Keratinocyte (primary cell): Measurements from ENCODE around the gene ADGRF5. TPM values are rescaled to one million over a fixed set of nuclear protein-coding genes. Genes with fewer than 3 reads are reported as not detected.
"Not testable (repeated sequence)": the region's sequence is repeated elsewhere in the genome, so short reads cannot be mapped to it uniquely, and the experiment has no call there.

Source experiments
- DNase-seq: peaks from one replicate; pipeline ENCODE4 v3.0.0-alpha.2; 2011; ENCODE audit warnings: low read depth, missing footprints, low spot score
- FAIRE-seq: peaks from 2 replicates; lab custom pipeline; 2011; peaks lifted over from hg19 to GRCh38; lab: Jason Lieb, UNC
- H2AFZ ChIP-seq: 2 replicates; pipeline ENCODE4 v1.6.0; 2012; ENCODE audit warnings: low read length, control low read depth, inconsistent platforms; ENCODE audit not compliant: control insufficient read depth
- H3K27ac ChIP-seq: 2 replicates; pipeline ENCODE4 v1.5.1; 2011; ENCODE audit warnings: low read length; ENCODE audit not compliant: control insufficient read depth, insufficient read depth
- H3K27me3 ChIP-seq: 3 replicates; pipeline ENCODE4 v1.6.0; 2011; ENCODE audit warnings: low read length; ENCODE audit not compliant: control insufficient read depth, insufficient read depth; ENCODE audit errors: extremely low read depth
- H3K36me3 ChIP-seq, 2 experiments: 2 replicates in 1 of 2; 3 replicates in 1 of 2; pipeline ENCODE4 v1.5.1; 2011; ENCODE audit warnings: low read length in 2 of 2, mild to moderate bottlenecking in 1 of 2; ENCODE audit not compliant: control insufficient read depth in 2 of 2, insufficient read depth in 2 of 2; ENCODE audit errors: extremely low read depth in 1 of 2
- H3K4me1 ChIP-seq: 3 replicates; pipeline ENCODE4 v1.5.1; 2011; ENCODE audit warnings: low read length; ENCODE audit not compliant: control insufficient read depth, insufficient read depth; ENCODE audit errors: extremely low read depth
- H3K4me2 ChIP-seq: 3 replicates; pipeline ENCODE4 v1.6.0; 2011; ENCODE audit warnings: low read depth, low read length; ENCODE audit not compliant: control insufficient read depth, insufficient read depth; ENCODE audit errors: extremely low read depth
- H3K4me3 ChIP-seq, 3 experiments: fragments of 200-600 bp in 1 of 3; sonication (generic) in 1 of 3; 2 replicates in 2 of 3; 3 replicates in 1 of 3; pipeline ENCODE4 v1.5.1; 2011 to 2016; ENCODE audit warnings: low read length in 3 of 3, mild to moderate bottlenecking in 3 of 3, control low read depth in 2 of 3, inconsistent platforms in 1 of 3, low read depth in 1 of 3, mixed read lengths in 1 of 3, mixed run types in 1 of 3, moderate library complexity in 1 of 3; ENCODE audit not compliant: control insufficient read depth in 2 of 3, insufficient read depth in 2 of 3; ENCODE audit errors: extremely low read depth in 1 of 3
- H3K79me2 ChIP-seq: 2 replicates; pipeline ENCODE4 v1.6.0; 2012; ENCODE audit warnings: low read length; ENCODE audit not compliant: control insufficient read depth, insufficient read depth
- H3K9ac ChIP-seq: 3 replicates; pipeline ENCODE4 v1.6.0; 2011; ENCODE audit warnings: low read length; ENCODE audit not compliant: control insufficient read depth, insufficient read depth; ENCODE audit errors: extremely low read depth
- H3K9me1 ChIP-seq: 3 replicates; pipeline ENCODE4 v1.6.0; 2011; ENCODE audit warnings: low read length; ENCODE audit not compliant: control insufficient read depth, insufficient read depth; ENCODE audit errors: extremely low read depth
- H3K9me3 ChIP-seq: 2 replicates; pipeline ENCODE4 v1.5.1; 2012; ENCODE audit warnings: low read depth, low read length; ENCODE audit not compliant: control insufficient read depth
- H4K20me1 ChIP-seq: 3 replicates; pipeline ENCODE4 v1.6.0; 2011; ENCODE audit warnings: low read length; ENCODE audit not compliant: control insufficient read depth, insufficient read depth; ENCODE audit errors: extremely low read depth
- CTCF ChIP-seq, 3 experiments: IDR thresholded peaks in 1 of 3; conservative IDR thresholded peaks in 1 of 3; optimal IDR thresholded peaks in 1 of 3; 2 replicates in 2 of 3; 3 replicates in 1 of 3; pipeline versions ENCODE3 to v1.5.1; 2011; ENCODE audit warnings: low read length in 3 of 3, mild to moderate bottlenecking in 3 of 3, moderate library complexity in 2 of 3, control low read depth in 1 of 3, inconsistent platforms in 1 of 3; ENCODE audit not compliant: insufficient read depth in 2 of 3; ENCODE audit errors: extremely low read depth in 1 of 3
- EZH2 ChIP-seq: IDR thresholded peaks from one replicate; pipeline ENCODE4 v1.6.1; 2012; ENCODE audit warnings: inconsistent platforms, mild to moderate bottlenecking, low read length, moderate library complexity
- dilution Hi-C: fragments of 300-500 bp; cut with MboI; formaldehyde crosslinking; loops from one replicate; pipeline ENCODE4 v1.7.0; 2020; ENCODE audit warnings: low sequenced_read_pairs; ENCODE audit not compliant: extremely low pct_ligation_motif_present
- polyA plus RNA-seq, 5 experiments: library from polyadenylated mRNA; depleted of rRNA in 3 of 5; stranded (reverse) in 3 of 5; stranded (forward) in 1 of 5; unstranded in 1 of 5; fragments of >200 nt; gene quantifications; 1 replicate in 1 of 5; 2 replicates in 3 of 5; 3 replicates in 1 of 5; pipeline versions ENCODE4 v1.2.1 to v1.2.3, GENCODE V29; 2011 to 2012; ENCODE audit warnings: missing spikeins in 2 of 5, low read depth in 1 of 5, low replicate concordance in 1 of 5

The ADGRF5 gene
- polyA plus RNA-seq, 1 donor (not counting 4 experiments of a cell fraction or from before 2014, with no cell fraction given) = not detected

GRCh38 chr6:46845126-46845525 is 76.6 kb downstream of the ADGRF5 start:
- H4K20me1 ChIP-seq = no peaks in the 10 kb centered on the region
- no peak overlapping the region for H2AFZ ChIP-seq
- no peak overlapping the region for H3K4me3 ChIP-seq
- no peak for DNase-seq
- no peak overlapping the region for H3K4me2 ChIP-seq
- H3K4me1 ChIP-seq = peaks cover 12% of the 10 kb centered on the region
- FAIRE-seq = no peak
- H3K9me3 ChIP-seq = no peaks in the 10 kb centered on the region
- dilution Hi-C loops = no loop called here
- no peaks in the 10 kb centered on the region for H3K9me1 ChIP-seq
- no peak overlapping the region for H3K27ac ChIP-seq
- TF ChIP-seq CTCF (optimal IDR thresholded peaks at IDR 0.05 in 1 of 3, IDR thresholded peaks at IDR 0.05 in 1 of 3, conservative IDR thresholded peaks at IDR 0.05 in 1 of 3; ENCODE audit: extremely low read depth in 1 of 3, insufficient read depth in 2 of 3, low read length in 3 of 3) = no peak
- TF ChIP-seq EZH2 = no peak
- H3K36me3 ChIP-seq = no peaks in the 10 kb centered on the region
- no peak overlapping the region for H3K9ac ChIP-seq
- H3K79me2 ChIP-seq = no peaks in the 10 kb centered on the region
- H3K27me3 ChIP-seq = no peaks in the 10 kb centered on the region

- H3K4me2 ChIP-seq, H3K9me1 ChIP-seq, DNase-seq, H3K9ac ChIP-seq, H3K27me3 ChIP-seq, H3K9me3 ChIP-seq, H3K4me1 ChIP-seq, H2AFZ ChIP-seq, H3K36me3 ChIP-seq, H3K27ac ChIP-seq, FAIRE-seq, H4K20me1 ChIP-seq, dilution Hi-C loops, H3K4me3 ChIP-seq, H3K79me2 ChIP-seq: not testable (repeated sequence)
Observed at GRCh38 chr6:46842252-46842846, 79.4 kb downstream of the ADGRF5 start.

- H3K4me1 ChIP-seq = no peaks in the 10 kb centered on the region
- no peaks in the 10 kb centered on the region for H3K9me1 ChIP-seq
- no peak overlapping the region for H3K4me3 ChIP-seq
- dilution Hi-C loops = no loop called here
- H3K27me3 ChIP-seq = no peaks in the 10 kb centered on the region
- H4K20me1 ChIP-seq = no peaks in the 10 kb centered on the region
- TF ChIP-seq CTCF (optimal IDR thresholded peaks at IDR 0.05 in 1 of 3, IDR thresholded peaks at IDR 0.05 in 1 of 3, conservative IDR thresholded peaks at IDR 0.05 in 1 of 3; ENCODE audit: extremely low read depth in 1 of 3, insufficient read depth in 2 of 3, low read length in 3 of 3) = no peak
- no peak for TF ChIP-seq EZH2
- H3K9ac ChIP-seq = no peak overlapping the region
- no peaks in the 10 kb centered on the region for H3K79me2 ChIP-seq
- H3K4me2 ChIP-seq = no peak overlapping the region
- DNase-seq = no peak
- H2AFZ ChIP-seq = no peak overlapping the region
- H3K9me3 ChIP-seq = no peaks in the 10 kb centered on the region
- no peak for FAIRE-seq
- H3K27ac ChIP-seq = no peak overlapping the region
- H3K36me3 ChIP-seq = no peaks in the 10 kb centered on the region
Observed at GRCh38 chr6:46838033-46838432, 83.7 kb downstream of the ADGRF5 start.

- H3K27ac ChIP-seq, H3K4me1 ChIP-seq, dilution Hi-C loops, H4K20me1 ChIP-seq, H3K4me3 ChIP-seq, H3K4me2 ChIP-seq, H3K27me3 ChIP-seq, H2AFZ ChIP-seq, DNase-seq, H3K36me3 ChIP-seq, H3K9ac ChIP-seq, H3K79me2 ChIP-seq, FAIRE-seq, H3K9me3 ChIP-seq, H3K9me1 ChIP-seq: not testable (repeated sequence)
Observed at GRCh38 chr6:46834991-46835390, 86.7 kb downstream of the ADGRF5 start.
